PC-9 (cell line): ENCODE results near the gene PLCE1.

Experiments
- CTCF ChIP-seq: fragments of 200-600 bp; sonication (generic); conservative IDR thresholded peaks from 2 replicates; pipeline ENCODE4 v1.6.1; 2017; ENCODE audit warnings: mixed run types, antibody characterized with exemption, mild to moderate bottlenecking, moderate library complexity
- EZH2 ChIP-seq: fragments of 200-600 bp; sonication (generic); IDR thresholded peaks from 2 replicates; pipeline ENCODE4 v1.8.0; 2017; ENCODE audit warnings: antibody characterized with exemption, low read depth

- TF ChIP-seq EZH2 = no peak
- TF ChIP-seq CTCF = no peak
Measured at GRCh38 chr10:94008526-94008925, 14.8 kb downstream of the PLCE1 start.
